ENCODE data around the gene MPP3.

The MPP3 gene

GRCh38 chr17:43768943-43769342 lies 64.0 kb downstream of the MPP3 start:
- no peak for DNase-seq

GRCh38 chr17:43768382-43768781 lies 64.6 kb downstream of the MPP3 start:
- no peak for DNase-seq

- no peak for DNase-seq
These were observed 65.3 kb downstream of the MPP3 start for GRCh38 chr17:43767713-43768059.

- DNase-seq = no peak
These were observed 65.8 kb downstream of the MPP3 start for GRCh38 chr17:43767053-43767712.

GRCh38 chr17:43766413-43767052 lies 66.4 kb downstream of the MPP3 start:
- peak; percentile 28 for DNase-seq

- DNase-seq = peak; percentile 87
These were observed 72.6 kb downstream of the MPP3 start for GRCh38 chr17:43760254-43760852.

- DNase-seq = no peak
These were observed 73.1 kb downstream of the MPP3 start for GRCh38 chr17:43759836-43760235.

- DNase-seq = no peak
These were observed 74.3 kb downstream of the MPP3 start, which contains the start of gene SOST for GRCh38 chr17:43758497-43759174. Gene SOST, minus strand, starts transcription at chr17:43758791. Its CDS starts 50 bp downstream, at chr17:43758741.

GRCh38 chr17:43758086-43758485 lies 74.9 kb downstream of the MPP3 start:
- DNase-seq = no peak

- no peak for DNase-seq
These were observed 75.7 kb downstream of the MPP3 start for GRCh38 chr17:43757171-43757660.

GRCh38 chr17:43756201-43756600 lies 76.7 kb downstream of the MPP3 start:
- DNase-seq = no peak

- no peak for DNase-seq
These were observed 77.5 kb downstream of the MPP3 start for GRCh38 chr17:43755389-43755875.

- DNase-seq = no peak
These were observed 78.0 kb downstream of the MPP3 start for GRCh38 chr17:43754947-43755346.

- DNase-seq = no peak
These were observed 79.3 kb downstream of the MPP3 start for GRCh38 chr17:43753493-43754129.

Data from NCI-H2171 (cell line).